ENCODE measurements around the gene TRIM29.

Gene TRIM29

GRCh38 chr11:120096369-120097191, 41.3 kb downstream of the TRIM29 start:
- TF ChIP-seq ZNF274 (IDR thresholded peaks at IDR 0.05; ENCODE audit: low read depth, low read length) (no peak), SUZ12 (IDR thresholded peaks at IDR 0.05; ENCODE audit: extremely low read depth, insufficient read depth, insufficient read length) (no peak), YY1 (IDR thresholded peaks at IDR 0.05; ENCODE audit: insufficient read depth, insufficient read length) (no peak)
- peaks cover 21% of the 10 kb centered on the region for H3K4me1 ChIP-seq (ENCODE audit: insufficient read depth, insufficient read length)
- H3K9me3 ChIP-seq (ENCODE audit: insufficient read depth, low read length) = no peaks in the 10 kb centered on the region
- DNase-seq (ENCODE audit: low read depth, low spot score) = no peak
- H3K27me3 ChIP-seq (ENCODE audit: insufficient read depth, insufficient read length) = peaks cover 29% of the 10 kb centered on the region
- no peak overlapping the region for H3K9ac ChIP-seq (ENCODE audit: insufficient read length, low read depth)
- no peaks in the 10 kb centered on the region for H3K36me3 ChIP-seq (ENCODE audit: insufficient read depth, insufficient read length, low read length)
- H3K4me3 ChIP-seq (ENCODE audit: insufficient read length, low read depth) = no peak overlapping the region

- Histone ChIP-seq H3K27me3 (ENCODE audit: insufficient read depth, insufficient read length) (peaks cover 31% of the 10 kb centered on the region), H3K36me3 (ENCODE audit: insufficient read depth, insufficient read length, low read length) (no peaks in the 10 kb centered on the region), H3K9ac (ENCODE audit: insufficient read length, low read depth) (no peak overlapping the region), H3K4me1 (ENCODE audit: insufficient read depth, insufficient read length) (peaks cover 21% of the 10 kb centered on the region), H3K9me3 (ENCODE audit: insufficient read depth, low read length) (no peaks in the 10 kb centered on the region), H3K4me3 (ENCODE audit: insufficient read length, low read depth) (no peak overlapping the region)
- no peak for TF ChIP-seq YY1 (IDR thresholded peaks at IDR 0.05; ENCODE audit: insufficient read depth, insufficient read length)
- no peak for TF ChIP-seq SUZ12 (IDR thresholded peaks at IDR 0.05; ENCODE audit: extremely low read depth, insufficient read depth, insufficient read length)
- no peak for TF ChIP-seq ZNF274 (IDR thresholded peaks at IDR 0.05; ENCODE audit: low read depth, low read length)
- DNase-seq (ENCODE audit: low read depth, low spot score) = no peak
Measured at GRCh38 chr11:120095516-120095915, 42.4 kb downstream of the TRIM29 start.

- TF ChIP-seq SUZ12 (IDR thresholded peaks at IDR 0.05; ENCODE audit: extremely low read depth, insufficient read depth, insufficient read length) (no peak), ZNF274 (IDR thresholded peaks at IDR 0.05; ENCODE audit: low read depth, low read length) (no peak), YY1 (IDR thresholded peaks at IDR 0.05; ENCODE audit: insufficient read depth, insufficient read length) (no peak)
- no peaks in the 10 kb centered on the region for H3K36me3 ChIP-seq (ENCODE audit: insufficient read depth, insufficient read length, low read length)
- H3K27me3 ChIP-seq (ENCODE audit: insufficient read depth, insufficient read length) = peaks cover 10% of the 10 kb centered on the region
- peaks cover 11% of the 10 kb centered on the region for H3K4me1 ChIP-seq (ENCODE audit: insufficient read depth, insufficient read length)
- DNase-seq (ENCODE audit: low read depth, low spot score) = no peak
- H3K4me3 ChIP-seq (ENCODE audit: insufficient read length, low read depth) = no peak overlapping the region
- H3K9ac ChIP-seq (ENCODE audit: insufficient read length, low read depth) = no peak overlapping the region
- no peaks in the 10 kb centered on the region for H3K9me3 ChIP-seq (ENCODE audit: insufficient read depth, low read length)
Measured at GRCh38 chr11:120091701-120092100, 46.2 kb downstream of the TRIM29 start.

GRCh38 chr11:120091121-120091520, 46.8 kb downstream of the TRIM29 start:
- no peaks in the 10 kb centered on the region for H3K36me3 ChIP-seq (ENCODE audit: insufficient read depth, insufficient read length, low read length)
- TF ChIP-seq YY1 (IDR thresholded peaks at IDR 0.05; ENCODE audit: insufficient read depth, insufficient read length) (no peak), ZNF274 (IDR thresholded peaks at IDR 0.05; ENCODE audit: low read depth, low read length) (no peak), SUZ12 (IDR thresholded peaks at IDR 0.05; ENCODE audit: extremely low read depth, insufficient read depth, insufficient read length) (no peak)

GRCh38 chr11:120090411-120090810, 47.5 kb downstream of the TRIM29 start:
- Histone ChIP-seq H3K27me3 (ENCODE audit: insufficient read depth, insufficient read length) (peaks cover 10% of the 10 kb centered on the region), H3K4me1 (ENCODE audit: insufficient read depth, insufficient read length) (no peaks in the 10 kb centered on the region), H3K9me3 (ENCODE audit: insufficient read depth, low read length) (peaks cover 7% of the 10 kb centered on the region; the same call in 1 of the 2 replicates), H3K4me3 (ENCODE audit: insufficient read length, low read depth) (no peak overlapping the region), H3K9ac (ENCODE audit: insufficient read length, low read depth) (no peak overlapping the region), H3K36me3 (ENCODE audit: insufficient read depth, insufficient read length, low read length) (no peaks in the 10 kb centered on the region)
- DNase-seq (ENCODE audit: low read depth, low spot score) = no peak
- no peak for TF ChIP-seq SUZ12 (IDR thresholded peaks at IDR 0.05; ENCODE audit: extremely low read depth, insufficient read depth, insufficient read length)
- TF ChIP-seq ZNF274 (IDR thresholded peaks at IDR 0.05; ENCODE audit: low read depth, low read length) = no peak
- no peak for TF ChIP-seq YY1 (IDR thresholded peaks at IDR 0.05; ENCODE audit: insufficient read depth, insufficient read length)

More at GRCh38 chr11:120091121-120091520, 46.8 kb downstream of the TRIM29 start:
- Histone ChIP-seq H3K9ac (ENCODE audit: insufficient read length, low read depth) (no peak overlapping the region), H3K4me1 (ENCODE audit: insufficient read depth, insufficient read length) (peaks cover 6% of the 10 kb centered on the region), H3K9me3 (ENCODE audit: insufficient read depth, low read length) (no peaks in the 10 kb centered on the region), H3K27me3 (ENCODE audit: insufficient read depth, insufficient read length) (peaks cover 10% of the 10 kb centered on the region), H3K4me3 (ENCODE audit: insufficient read length, low read depth) (no peak overlapping the region)
- DNase-seq (ENCODE audit: low read depth, low spot score) = no peak

- Histone ChIP-seq H3K4me1 (ENCODE audit: insufficient read depth, insufficient read length) (no peaks in the 10 kb centered on the region), H3K9ac (ENCODE audit: insufficient read length, low read depth) (no peak overlapping the region)
Measured at GRCh38 chr11:120089036-120090001, 48.6 kb downstream of the TRIM29 start.

More at GRCh38 chr11:120089036-120090001, 48.6 kb downstream of the TRIM29 start:
- TF ChIP-seq ZNF274 (IDR thresholded peaks at IDR 0.05; ENCODE audit: low read depth, low read length) (no peak), YY1 (IDR thresholded peaks at IDR 0.05; ENCODE audit: insufficient read depth, insufficient read length) (no peak), SUZ12 (IDR thresholded peaks at IDR 0.05; ENCODE audit: extremely low read depth, insufficient read depth, insufficient read length) (no peak)
- H3K9me3 ChIP-seq (ENCODE audit: insufficient read depth, low read length) = peaks cover 8% of the 10 kb centered on the region; the same call in 1 of the 2 replicates
- H3K36me3 ChIP-seq (ENCODE audit: insufficient read depth, insufficient read length, low read length) = no peaks in the 10 kb centered on the region
- peaks cover 5% of the 10 kb centered on the region for H3K27me3 ChIP-seq (ENCODE audit: insufficient read depth, insufficient read length)
- DNase-seq (ENCODE audit: low read depth, low spot score) = no peak
- no peak overlapping the region for H3K4me3 ChIP-seq (ENCODE audit: insufficient read length, low read depth)
